ENCODE results near the gene ATP1B1.

DNA sequence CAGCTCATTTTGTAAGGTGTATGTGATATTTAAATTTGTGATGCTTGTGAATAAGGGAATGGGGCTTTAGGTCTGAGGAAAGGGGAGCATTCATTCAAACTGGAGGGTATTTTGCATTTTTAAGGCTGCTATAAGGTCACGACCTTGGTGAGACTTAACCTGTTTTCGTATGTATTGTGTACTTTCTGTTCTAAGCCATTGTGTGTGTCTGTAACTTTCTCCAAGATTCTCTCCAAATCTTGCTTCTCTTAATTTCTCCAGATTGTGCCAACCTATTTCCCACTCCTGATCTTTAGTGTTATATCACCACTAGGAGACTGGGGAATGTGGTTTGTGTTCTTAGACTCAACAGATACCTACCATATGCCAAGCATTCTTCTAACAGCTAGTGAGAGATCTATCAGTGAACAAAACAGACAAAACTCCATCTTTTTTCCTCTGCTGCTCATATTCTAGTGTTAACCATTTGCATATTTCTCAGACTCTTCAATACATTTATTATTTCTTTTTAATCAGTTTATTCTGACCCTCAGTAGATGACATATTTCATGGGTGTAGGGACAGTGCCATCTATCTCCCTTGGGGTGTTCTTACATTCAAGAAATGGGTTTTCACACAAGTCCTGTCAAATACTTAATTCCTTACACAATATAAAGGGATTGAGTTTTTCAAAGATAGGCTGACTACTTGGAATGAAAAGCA, 27.5 kb downstream of the ATP1B1 start:
- TF ChIP-seq, protein P1, sequence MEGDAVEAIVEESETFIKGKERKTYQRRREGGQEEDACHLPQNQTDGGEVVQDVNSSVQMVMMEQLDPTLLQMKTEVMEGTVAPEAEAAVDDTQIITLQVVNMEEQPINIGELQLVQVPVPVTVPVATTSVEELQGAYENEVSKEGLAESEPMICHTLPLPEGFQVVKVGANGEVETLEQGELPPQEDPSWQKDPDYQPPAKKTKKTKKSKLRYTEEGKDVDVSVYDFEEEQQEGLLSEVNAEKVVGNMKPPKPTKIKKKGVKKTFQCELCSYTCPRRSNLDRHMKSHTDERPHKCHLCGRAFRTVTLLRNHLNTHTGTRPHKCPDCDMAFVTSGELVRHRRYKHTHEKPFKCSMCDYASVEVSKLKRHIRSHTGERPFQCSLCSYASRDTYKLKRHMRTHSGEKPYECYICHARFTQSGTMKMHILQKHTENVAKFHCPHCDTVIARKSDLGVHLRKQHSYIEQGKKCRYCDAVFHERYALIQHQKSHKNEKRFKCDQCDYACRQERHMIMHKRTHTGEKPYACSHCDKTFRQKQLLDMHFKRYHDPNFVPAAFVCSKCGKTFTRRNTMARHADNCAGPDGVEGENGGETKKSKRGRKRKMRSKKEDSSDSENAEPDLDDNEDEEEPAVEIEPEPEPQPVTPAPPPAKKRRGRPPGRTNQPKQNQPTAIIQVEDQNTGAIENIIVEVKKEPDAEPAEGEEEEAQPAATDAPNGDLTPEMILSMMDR (conservative IDR thresholded peaks at IDR 0.05; ENCODE audit: low read depth, low read length) = no peak; the same call in 1 of the 2 replicates
- TF ChIP-seq EZH2 (IDR thresholded peaks at IDR 0.05; ENCODE audit: borderline replicate concordance, low read depth, low read length, poor library complexity, severe bottlenecking) = no peak

Measured in A673 (cell line).